K562 (cell line): Measurements from ENCODE around the gene EDEM2. TPM values are rescaled to one million over a fixed set of nuclear protein-coding genes. Genes with fewer than 3 reads are reported as not detected.

Experiments
- ATAC-seq: fragments of 200-7000 bp; cut with Tn5 transposase; 3 replicates; pipeline ENCODE4 v1.9.1; 2020; ENCODE audit warnings: moderate library complexity
- BruUV-seq: library from RNA; stranded (reverse); fragments of 400-500 nt; replicated peaks from 2 replicates; lab custom pipeline; 2021; lab: Mats Ljungman, UMichigan
- CTCF ChIA-PET: fragments of 300-600 bp; formaldehyde crosslinking; extraction: SDS; loops from one replicate; lab custom pipeline; 2021; ENCODE audit warnings: low intra/inter-chr PET ratio; lab: Yijun Ruan, JAX
- POLR2A ChIA-PET: fragments of 300-600, 350-650 bp; sonication (Branson Sonifier 250); formaldehyde crosslinking; extraction: SDS; loops from one replicate; lab custom pipeline; 2021; ENCODE audit warnings: antibody characterized with exemption, inconsistent platforms; lab: Yijun Ruan, JAX
- DNase-seq, 4 experiments: peaks; one replicate each; pipeline versions ENCODE4 v3.0.0 to v3.0.0-alpha.2; 2011 to 2018; ENCODE audit warnings: low spot score in 3 of 4, mixed read lengths in 3 of 4; ENCODE audit errors: extremely low read depth in 1 of 4
- FAIRE-seq: peaks from 2 replicates; lab custom pipeline; 2011; peaks lifted over from hg19 to GRCh38; lab: Jason Lieb, UNC
- H2AFZ ChIP-seq: 2 replicates; pipeline ENCODE4 v1.6.0; 2011; ENCODE audit warnings: low read depth, low read length, control low read depth, inconsistent platforms
- H3K27ac ChIP-seq: fragments of 200-600 bp; 3 replicates; pipeline ENCODE4 v1.8.0; 2011; ENCODE audit warnings: low read depth, mild to moderate bottlenecking, control low read depth, inconsistent platforms, low read length, moderate library complexity, mixed read lengths; ENCODE audit errors: extremely low read depth
- H3K27me3 ChIP-seq, 2 experiments: fragments of 300-600 bp in 1 of 2; 2 replicates in 1 of 2; 3 replicates in 1 of 2; pipeline versions ENCODE4 v1.6.0 to v1.8.0; 2011; ENCODE audit warnings: inconsistent platforms in 2 of 2, low read length in 2 of 2, mild to moderate bottlenecking in 1 of 2, mixed read lengths in 1 of 2, moderate library complexity in 1 of 2; ENCODE audit not compliant: control insufficient read depth in 2 of 2, insufficient read depth in 2 of 2
- H3K36me3 ChIP-seq: fragments of 300-600 bp; 3 replicates; pipeline ENCODE4 v1.8.0; 2011; ENCODE audit warnings: mild to moderate bottlenecking, low read length, inconsistent platforms; ENCODE audit not compliant: control insufficient read depth, insufficient read depth
- H3K4me1 ChIP-seq, 2 experiments: fragments of 200-600 bp in 1 of 2; replicated peaks in 1 of 2; 2 replicates in 1 of 2; 3 replicates in 1 of 2; pipeline versions ENCODE4 v1.5.1 to v1.8.0; 2011; ENCODE audit warnings: inconsistent platforms in 2 of 2, low read length in 2 of 2, mild to moderate bottlenecking in 1 of 2, mixed read lengths in 1 of 2, moderate library complexity in 1 of 2; ENCODE audit not compliant: control insufficient read depth in 2 of 2, insufficient read depth in 2 of 2
- H3K4me2 ChIP-seq: 2 replicates; pipeline ENCODE4 v1.6.1; 2011; ENCODE audit warnings: low read length, control low read depth, inconsistent platforms, mixed read lengths; ENCODE audit not compliant: insufficient read depth
- H3K4me3 ChIP-seq: fragments of 200-600 bp; sonication (generic), shearing (Covaris generic); 2 replicates; pipeline ENCODE4 v1.5.1; 2016; ENCODE audit warnings: control low read depth, inconsistent platforms
- H3K79me2 ChIP-seq: fragments of 200-600 bp; 3 replicates; pipeline ENCODE4 v1.8.0; 2011; ENCODE audit warnings: low read length, inconsistent platforms; ENCODE audit not compliant: control insufficient read depth, insufficient read depth
- H3K9ac ChIP-seq, 2 experiments: 2 replicates each; pipeline versions ENCODE4 v1.6.0 to v1.6.1; 2011; ENCODE audit warnings: low read depth in 2 of 2, low read length in 2 of 2, control low read depth in 1 of 2, inconsistent platforms in 1 of 2, mild to moderate bottlenecking in 1 of 2, mixed read lengths in 1 of 2; ENCODE audit not compliant: insufficient read depth in 1 of 2
- H3K9me1 ChIP-seq: one replicate; pipeline ENCODE4 v1.6.0; 2011; ENCODE audit warnings: inconsistent platforms, mild to moderate bottlenecking, low read length, moderate library complexity; ENCODE audit not compliant: control insufficient read depth, insufficient read depth
- H3K9me3 ChIP-seq: replicated peaks from 2 replicates; pipeline ENCODE4 v1.5.1; 2011; ENCODE audit warnings: low read depth, low read length, inconsistent platforms; ENCODE audit not compliant: control insufficient read depth, insufficient read depth
- H4K20me1 ChIP-seq: replicated peaks from 2 replicates; pipeline ENCODE4 v1.6.1; 2011; ENCODE audit warnings: low read length, inconsistent platforms, mixed read lengths; ENCODE audit not compliant: control insufficient read depth, insufficient read depth
- BACH1 ChIP-seq: fragments of 200-800 bp; sonication (Bioruptor generic); IDR thresholded peaks from 2 replicates; pipeline ENCODE4 v1.6.1; 2016; ENCODE audit warnings: missing genetic modification characterization, missing compliant biosample characterization
- FOXJ3 ChIP-seq: sonication (generic); formaldehyde crosslinking; IDR thresholded peaks from 2 replicates; pipeline ENCODE4 v1.4.0; 2020; ENCODE audit warnings: mild to moderate bottlenecking, missing genetic modification reagents
- PATZ1 ChIP-seq: fragments of 250-450 bp; sonication (Bioruptor Pico); IDR thresholded peaks from 2 replicates; pipeline ENCODE4 v1.5.0; 2020; ENCODE audit warnings: mild to moderate bottlenecking, borderline replicate concordance
- PHB2 ChIP-seq: fragments of 450-650 bp; IDR thresholded peaks from 2 replicates; pipeline ENCODE4 v1.6.1; 2017; ENCODE audit warnings: low read depth
- RUNX1 ChIP-seq: sonication (generic); IDR thresholded peaks from 2 replicates; pipeline ENCODE4 v1.6.1; 2016; ENCODE audit warnings: antibody characterized with exemption, low read depth
- SNAPC5 ChIP-seq: fragments of 250-450 bp; sonication (Bioruptor Pico); IDR thresholded peaks from 2 replicates; pipeline ENCODE4 v1.8.0; 2021; ENCODE audit warnings: moderate library complexity, mild to moderate bottlenecking, inconsistent platforms
- TCF3 ChIP-seq: sonication (generic); formaldehyde crosslinking; IDR thresholded peaks from 2 replicates; pipeline ENCODE4 v1.4.0; 2020; ENCODE audit warnings: mild to moderate bottlenecking, missing genetic modification reagents
- THAP7 ChIP-seq: fragments of 250-450 bp; sonication (Bioruptor Pico); IDR thresholded peaks from 2 replicates; pipeline ENCODE4 v1.5.0; 2021
- ZNF253 ChIP-seq: fragments of 250-450 bp; sonication (Bioruptor Pico); conservative IDR thresholded peaks from 2 replicates; pipeline ENCODE4 v1.6.1; 2021; ENCODE audit warnings: mild to moderate bottlenecking
- ZNF311 ChIP-seq: fragments of 250-450 bp; sonication (Bioruptor Pico); IDR thresholded peaks from 2 replicates; pipeline ENCODE4 v1.4.0; 2020; ENCODE audit warnings: mild to moderate bottlenecking, moderate library complexity
- ZNF354B ChIP-seq: fragments of 250-450 bp; sonication (Bioruptor Pico); IDR thresholded peaks from 2 replicates; pipeline ENCODE4 v1.4.0; 2020
- ZNF589 ChIP-seq: fragments of 200-800 bp; sonication (Bioruptor generic); IDR thresholded peaks from 2 replicates; pipeline ENCODE4 v1.6.1; 2016; ENCODE audit warnings: low read depth, missing genetic modification characterization, missing compliant biosample characterization
- ZNF707 ChIP-seq: fragments of 250-450 bp; sonication (Bioruptor Pico); conservative IDR thresholded peaks from 2 replicates; pipeline ENCODE4 v1.8.0; 2022; ENCODE audit warnings: inconsistent platforms, mild to moderate bottlenecking, moderate library complexity
- ZNF780A ChIP-seq: fragments of 250-450 bp; sonication (Bioruptor Pico); IDR thresholded peaks from 2 replicates; pipeline ENCODE4 v1.5.0; 2021; ENCODE audit warnings: mild to moderate bottlenecking
- WGBS: fragments of 100-300 bp; shearing (Covaris generic); methylation state at CpG from one replicate; pipeline ENCODE4 v1.1.6; 2016; ENCODE audit warnings: low coverage, mixed read lengths; ENCODE audit not compliant: insufficient coverage; ENCODE audit errors: missing lambda C conversion rate; 5-methylcytosine and 5-hydroxymethylcytosine counted together
- in situ Hi-C: fragments of 300-500 bp; cut with MboI; formaldehyde crosslinking; loops from 4 replicates; pipeline ENCODE4 v1.15.0; 2018; ENCODE audit warnings: inconsistent platforms, mixed read lengths
- intact Hi-C: fragments of 100-400 bp; cut with micrococcal nuclease; formaldehyde crosslinking; loops from 2 replicates; pipeline ENCODE4 v1.14.2; 2022
- polyA plus RNA-seq, 8 experiments: library from polyadenylated mRNA; depleted of rRNA in 4 of 8; stranded (reverse) in 5 of 8; unstranded in 3 of 8; fragments of >200 nt; fragmentation: Nextera tagmentation in 2 of 8; fragmentation: Illumina TruSeq in 1 of 8; extraction: Ambion mirVana in 2 of 8; extraction: Trizol in 1 of 8; gene quantifications; 2 replicates each; pipeline versions ENCODE4 v1.2.1 to v1.2.3, GENCODE V29; 2011 to 2014; ENCODE audit warnings: inconsistent platforms in 1 of 8, missing spikeins in 1 of 8
- total RNA-seq, 7 experiments: library from RNA; depleted of rRNA in 6 of 7; stranded (reverse); fragments of >200 nt in 6 of 7; fragmentation: Illumina TruSeq in 2 of 7; extraction: Trizol in 2 of 7; gene quantifications; 2 replicates each; pipeline versions ENCODE4 v1.2.1 to v1.2.3, GENCODE V29; 2011 to 2021; ENCODE audit warnings: low replicate concordance in 1 of 7

The EDEM2 gene
- total and polyA plus RNA-seq, 9 of the 15 experiments (the other 6 are each of a cell fraction or from before 2014, with no cell fraction given): 6.9 to 11.0 (median 9.7) TPM

- Histone ChIP-seq H3K4me2 (no peak overlapping the region), H3K36me3 (peaks cover 26% of the 10 kb centered on the region), H3K27ac (no peak overlapping the region), H3K79me2 (peaks cover 58% of the 10 kb centered on the region), H3K9me3 (peaks cover 5% of the 10 kb centered on the region; the same call in 1 of the 2 replicates), H3K4me3 (no peak overlapping the region), H2AFZ (no peak overlapping the region), H4K20me1 (no peaks in the 10 kb centered on the region), H3K9ac (no peak overlapping the region), H3K27me3 (no peaks in the 10 kb centered on the region), H3K9me1 (no peaks in the 10 kb centered on the region), H3K4me1 (no peaks in the 10 kb centered on the region; a peak in 1 of 5 replicates)
- in situ Hi-C loops (loop anchor here (10.0 kb wide), 1 partner anchor 1467 kb away; the partner anchor contains the start of gene MYL9), intact Hi-C loops (no loop called here)
- ChIA-PET CTCF (no interaction called here), POLR2A (no interaction called here)
- no peak for FAIRE-seq
- 99% methylated on average over 5 of the region's 5 CpGs for WGBS
- TF ChIP-seq THAP7 (CRISPR knock-in tag): no peak
- BruUV-seq: no TSS peak
- no peak for DNase-seq
- ATAC-seq: no peak
These were observed 69.3 kb downstream of the EDEM2 start for GRCh38 chr20:35077872-35078271.

GRCh38 chr20:35077341-35077740 lies 69.8 kb downstream of the EDEM2 start:
- Histone ChIP-seq H4K20me1 (no peaks in the 10 kb centered on the region), H3K27me3 (no peaks in the 10 kb centered on the region), H3K79me2 (peaks cover 52% of the 10 kb centered on the region), H2AFZ (no peak overlapping the region), H3K4me2 (no peak overlapping the region), H3K27ac (no peak overlapping the region), H3K9me1 (no peaks in the 10 kb centered on the region), H3K9me3 (peaks cover 5% of the 10 kb centered on the region; the same call in 1 of the 2 replicates), H3K4me1 (no peaks in the 10 kb centered on the region; a peak in 1 of 5 replicates), H3K4me3 (no peak overlapping the region), H3K36me3 (peaks cover 26% of the 10 kb centered on the region), H3K9ac (no peak overlapping the region)
- WGBS: 98% methylated on average over 5 of the region's 5 CpGs
- intact Hi-C loops: no loop called here
- ATAC-seq: no peak
- no TSS peak for BruUV-seq
- DNase-seq: no peak
- in situ Hi-C loops: loop anchor here (10.0 kb wide), 1 partner anchor 1467 kb away; the partner anchor contains the start of gene MYL9
- no peak for FAIRE-seq
- TF ChIP-seq SNAPC5 (CRISPR knock-in tag) (no peak), TCF3 (CRISPR knock-in tag) (no peak), ZNF253 (no peak), ZNF311 (CRISPR knock-in tag) (no peak), RUNX1 (no peak), PHB2 (no peak), FOXJ3 (no peak), ZNF780A (no peak), BACH1 (tag) (no peak), PATZ1 (CRISPR knock-in tag) (no peak), ZNF707 (no peak), ZNF354B (CRISPR knock-in tag) (no peak), ZNF589 (CRISPR knock-in tag) (no peak)
- ChIA-PET CTCF (no interaction called here), POLR2A (no interaction called here)
